T-cell (primary cell): ENCODE results near the gene PLAAT5. TPM values are rescaled to one million over a fixed set of nuclear protein-coding genes. Genes with fewer than 3 reads are reported as not detected.
"Not testable (repeated sequence)": the region's sequence is repeated elsewhere in the genome, so short reads cannot be mapped to it uniquely, and the experiment has no call there.

ENCODE experiments used
- ATAC-seq, 4 experiments: fragments of 200-7000 bp in 3 of 4; fragments of 150-1000 bp in 1 of 4; cut with Tn5 transposase; replicated peaks in 1 of 4; 1 replicate in 3 of 4; 2 replicates in 1 of 4; pipeline ENCODE4 v1.10.0; 2021; ENCODE audit warnings: moderate library complexity in 3 of 4, mild to moderate bottlenecking in 2 of 4, moderate number of reproducible peaks in 1 of 4
- CTCF ChIA-PET, 2 donors: fragments of 300-600 bp; sonication (Branson Sonifier 250); formaldehyde crosslinking; loops; one replicate each; lab custom pipeline; 2022; ENCODE audit warnings: antibody characterized with exemption in 2 of 2; lab: Charles Lee
- POLR2A ChIA-PET, 2 donors: fragments of 300-600 bp; sonication (Branson Sonifier 250); formaldehyde crosslinking; loops; one replicate each; lab custom pipeline; 2022; ENCODE audit warnings: antibody characterized with exemption in 2 of 2; lab: Charles Lee
- DNase-seq, 35 experiments: peaks; one replicate each; pipeline versions ENCODE4 v3.0.0 to v3.0.0-alpha.2; 2013 to 2023
- H3K27ac ChIP-seq: one replicate; pipeline ENCODE4 v1.5.1; 2013; ENCODE audit warnings: low read length
- H3K27me3 ChIP-seq, 2 experiments: replicated peaks in 1 of 2; 1 replicate in 1 of 2; 2 replicates in 1 of 2; pipeline versions ENCODE4 v1.6.1 to v1.7.0; 2013; ENCODE audit warnings: low read length in 1 of 2, mixed read lengths in 1 of 2; ENCODE audit not compliant: control insufficient read depth in 2 of 2, insufficient read depth in 2 of 2; ENCODE audit errors: extremely low read depth in 1 of 2
- H3K36me3 ChIP-seq, 2 donors: 1 replicate in 1 of 2; 2 replicates in 1 of 2; pipeline versions ENCODE4 v1.6.1 to v1.7.0; 2013; ENCODE audit warnings: low read length in 1 of 2; ENCODE audit not compliant: control insufficient read depth in 2 of 2, insufficient read depth in 1 of 2; ENCODE audit errors: extremely low read depth in 1 of 2
- H3K4me1 ChIP-seq, 2 experiments: 1 replicate in 1 of 2; 2 replicates in 1 of 2; pipeline versions ENCODE4 v1.6.1 to v1.7.0; 2013; ENCODE audit warnings: low read length in 2 of 2, mixed read lengths in 1 of 2; ENCODE audit not compliant: insufficient read depth in 2 of 2, control insufficient read depth in 1 of 2; ENCODE audit errors: extremely low read depth in 1 of 2
- H3K4me3 ChIP-seq, 2 donors: 1 replicate in 1 of 2; 2 replicates in 1 of 2; pipeline versions ENCODE4 v1.5.1 to v1.7.0; 2013; ENCODE audit warnings: mild to moderate bottlenecking in 2 of 2, low read length in 1 of 2, moderate library complexity in 1 of 2; ENCODE audit not compliant: control insufficient read depth in 1 of 2; ENCODE audit errors: extremely low read depth in 1 of 2
- H3K9me3 ChIP-seq: 2 replicates; pipeline ENCODE4 v1.7.0; 2013
- H3K27ac Mint-ChIP-seq, 2 donors: one replicate each; pipeline ENCODE4 v1.8.0; 2020 to 2021; ENCODE audit warnings: mild to moderate bottlenecking in 2 of 2, mixed read lengths in 2 of 2
- H3K27me3 Mint-ChIP-seq, 2 donors: one replicate each; pipeline ENCODE4 v1.8.0; 2021 to 2022; ENCODE audit warnings: mixed read lengths in 2 of 2
- H3K36me3 Mint-ChIP-seq: one replicate; pipeline ENCODE4 v1.8.0; 2021; ENCODE audit warnings: mixed read lengths
- H3K4me1 Mint-ChIP-seq, 3 donors: one replicate each; pipeline ENCODE4 v1.8.0; 2020 to 2022; ENCODE audit warnings: mixed read lengths in 3 of 3, mild to moderate bottlenecking in 1 of 3
- H3K4me3 Mint-ChIP-seq, 3 donors: one replicate each; pipeline ENCODE4 v1.8.0; 2020 to 2022; ENCODE audit warnings: mild to moderate bottlenecking in 3 of 3, mixed read lengths in 3 of 3, moderate library complexity in 3 of 3
- H3K9me3 Mint-ChIP-seq, 3 donors: one replicate each; pipeline ENCODE4 v1.8.0; 2020 to 2022; ENCODE audit warnings: mixed read lengths in 3 of 3
- WGBS: methylation state at CpG from one replicate; pipeline ENCODE4 v1.1.5; 2013; ENCODE audit warnings: missing lambda C conversion rate; ENCODE audit not compliant: insufficient coverage; 5-methylcytosine and 5-hydroxymethylcytosine counted together
- total RNA-seq, 35 experiments: library from RNA in 6 of 35; stranded (reverse) in 6 of 35; fragments of 120-200 nt in 1 of 35; gene quantifications; one replicate each; pipeline versions ENCODE4 v1.2.1 to v1.2.4 and lab custom pipeline; 2013 to 2026

PLAAT5 gene
- total RNA-seq, 5 donors from 2014 or later (not counting 1 experiment from before 2014, with no cell fraction given) = 0.16 to 0.32 (median 0.23) TPM; not detected in 2

DNA sequence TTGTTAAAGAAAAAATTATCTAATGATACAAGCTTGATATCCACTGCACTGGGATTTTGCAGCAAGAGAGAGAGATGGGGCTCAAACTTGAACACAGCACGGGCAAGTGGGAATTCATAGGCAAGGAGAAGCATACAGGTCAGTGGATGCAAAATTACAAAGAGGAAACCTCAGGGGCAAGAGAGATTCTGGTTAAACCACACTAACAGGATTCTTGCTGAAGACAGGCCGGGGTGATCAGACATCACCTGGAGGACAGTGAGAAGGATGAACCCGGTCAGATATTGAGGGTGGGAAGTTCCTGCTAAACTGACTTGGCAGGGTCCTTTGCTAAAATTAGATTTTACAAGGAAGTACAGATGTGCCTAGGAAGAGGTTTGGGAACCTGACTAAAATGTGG is 43.1 kb upstream of the PLAAT5 start:
- no peaks in the 10 kb centered on the region for H3K9me3 ChIP-seq
- H3K27ac ChIP-seq = peak overlapping the region; percentile 92
- peaks cover 52 to 84% of the 10 kb centered on the region in 2 experiments for H3K4me1 ChIP-seq
- H3K27me3 ChIP-seq = no peaks in the 10 kb centered on the region
- Mint-ChIP-seq H3K36me3 (peaks cover 3% of the 10 kb centered on the region), H3K9me3 (no peaks in the 10 kb centered on the region), H3K27me3 (no peaks in the 10 kb centered on the region), H3K27ac (peak overlapping the region; percentile 86 to 92), H3K4me3 (peak overlapping the region in 2 of 3 donors; percentile 13 to 42), H3K4me1 (peaks cover 79 to 92% (median 89%) of the 10 kb centered on the region in 3 donors)
- no peak for DNase-seq
- H3K4me3 ChIP-seq = no peak overlapping the region
- 49% methylated on average over 3 of the region's 3 CpGs for WGBS
- POLR2A ChIA-PET = no interaction called here
- ATAC-seq = no peak
- H3K36me3 ChIP-seq = peaks cover 0 to 2% of the 10 kb centered on the region in 2 donors
- CTCF ChIA-PET = no interaction called here

GRCh38 chr11:63532799-63533475 is 42.0 kb upstream of the PLAAT5 start:
- Mint-ChIP-seq H3K27ac (peak overlapping the region; percentile 86 to 92), H3K36me3 (no peaks in the 10 kb centered on the region)
- H3K4me3 ChIP-seq = no peak overlapping the region

GRCh38 chr11:63532117-63532516 is 41.1 kb upstream of the PLAAT5 start:
- Mint-ChIP-seq H3K4me1 (peaks cover 75 to 85% (median 82%) of the 10 kb centered on the region in 3 donors), H3K27me3 (no peaks in the 10 kb centered on the region), H3K27ac (peak overlapping the region; percentile 86 to 94), H3K4me3 (peak overlapping the region; percentile 42 to 65 (median 55)), H3K36me3 (no peaks in the 10 kb centered on the region), H3K9me3 (no peaks in the 10 kb centered on the region)
- peak in 1 of 4 experiments; percentile 17 for ATAC-seq
- Histone ChIP-seq H3K36me3 (no peaks in the 10 kb centered on the region), H3K27ac (peak overlapping the region; percentile 77), H3K4me1 (peaks cover 40 to 66% of the 10 kb centered on the region in 2 experiments), H3K27me3 (no peaks in the 10 kb centered on the region), H3K4me3 (no peak overlapping the region), H3K9me3 (no peaks in the 10 kb centered on the region)
- WGBS = no CpG with 5 or more reads among the region's 2 CpGs
- no peak for DNase-seq
- POLR2A ChIA-PET = interaction anchor here (0.9 to 1.2 kb wide), 2 partner anchors 21 to 35 kb away, joined by 3 to 4 read pairs; no protein-coding TSS in a partner anchor
- CTCF ChIA-PET = interaction anchor here in 1 of 2 donors (1.5 kb wide), 1 partner anchor 53 kb away, joined by 4 read pairs; no protein-coding TSS in a partner anchor

More at GRCh38 chr11:63532799-63533475, 42.0 kb upstream of the PLAAT5 start:
- ATAC-seq (no peak), DNase-seq (no peak)
- H3K36me3 ChIP-seq = no peaks in the 10 kb centered on the region
- ChIA-PET POLR2A (interaction anchor here (0.6 to 1.2 kb wide), 2 partner anchors 17 to 20 kb away, joined by 3 to 4 read pairs; no protein-coding TSS in a partner anchor), CTCF (interaction anchor here in 1 of 2 donors (1.5 kb wide), 1 partner anchor 54 kb away, joined by 4 read pairs; no protein-coding TSS in a partner anchor)
- H3K27me3 Mint-ChIP-seq = no peaks in the 10 kb centered on the region
- peaks cover 43 to 72% of the 10 kb centered on the region in 2 experiments for H3K4me1 ChIP-seq
- H3K4me1 Mint-ChIP-seq = peaks cover 73 to 87% (median 85%) of the 10 kb centered on the region in 3 donors
- no peaks in the 10 kb centered on the region for H3K9me3 Mint-ChIP-seq
- H3K9me3 ChIP-seq = no peaks in the 10 kb centered on the region
- 92% methylated on average over 4 of the region's 4 CpGs for WGBS
- no peaks in the 10 kb centered on the region for H3K27me3 ChIP-seq
- H3K27ac ChIP-seq = peak overlapping the region; percentile 92
- H3K4me3 Mint-ChIP-seq = peak overlapping the region in 2 of 3 donors; percentile 1 to 42

- CTCF ChIA-PET = interaction anchor here in 1 of 2 donors (0.5 to 1.5 kb wide), 2 partner anchors 8 to 52 kb away, joined by 4 read pairs; no protein-coding TSS in a partner anchor
- H3K27me3 Mint-ChIP-seq = not testable (repeated sequence)
Measured at GRCh38 chr11:63531074-63531792, 40.3 kb upstream of the PLAAT5 start.

GRCh38 chr11:63530021-63530420 is 39.1 kb upstream of the PLAAT5 start:
- H3K27ac Mint-ChIP-seq = peak overlapping the region; percentile 89 to 92
- H3K4me1 Mint-ChIP-seq = peaks cover 60 to 66% (median 64%) of the 10 kb centered on the region in 3 donors
- Histone ChIP-seq H3K4me1 (peaks cover 33 to 51% of the 10 kb centered on the region in 2 experiments), H3K4me3 (no peak overlapping the region), H3K27ac (peak overlapping the region; percentile 9), H3K27me3 (no peaks in the 10 kb centered on the region), H3K9me3 (no peaks in the 10 kb centered on the region), H3K36me3 (no peaks in the 10 kb centered on the region)
- H3K27me3 Mint-ChIP-seq = no peaks in the 10 kb centered on the region
- DNase-seq (no peak), ATAC-seq (no peak)
- WGBS = no CpG with 5 or more reads among the region's 2 CpGs
- CTCF ChIA-PET = interaction anchor here in 1 of 2 donors (0.6 to 1.4 kb wide), 3 partner anchors 12 to 91 kb away, joined by 3 to 4 read pairs (median 4); no protein-coding TSS in a partner anchor
- H3K36me3 Mint-ChIP-seq = no peaks in the 10 kb centered on the region
- no peaks in the 10 kb centered on the region for H3K9me3 Mint-ChIP-seq
- POLR2A ChIA-PET = interaction anchor here in 1 of 2 donors (0.7 kb wide), 1 partner anchor 980 kb away, joined by 3 read pairs; no protein-coding TSS in a partner anchor
- peak overlapping the region in 1 of 3 donors; percentile 40 for H3K4me3 Mint-ChIP-seq

More at GRCh38 chr11:63531074-63531792, 40.3 kb upstream of the PLAAT5 start:
- Mint-ChIP-seq H3K4me1 (peaks cover 72 to 78% (median 76%) of the 10 kb centered on the region in 3 donors), H3K27ac (peak overlapping the region; percentile 86 to 94), H3K4me3 (peak overlapping the region; percentile 42 to 72 (median 65))
- POLR2A ChIA-PET = interaction anchor here (0.9 to 1.2 kb wide), 2 partner anchors 22 to 35 kb away, joined by 3 to 4 read pairs; no protein-coding TSS in a partner anchor
- H3K4me3 ChIP-seq = peak overlapping the region in 1 of 2 donors; percentile 50
- H3K27ac ChIP-seq = peak overlapping the region; percentile 77
- not testable (repeated sequence) for H3K36me3 Mint-ChIP-seq, H3K9me3 ChIP-seq, H3K27me3 ChIP-seq, H3K9me3 Mint-ChIP-seq, H3K36me3 ChIP-seq
- ATAC-seq (peak; percentile 96 to 99 (median 98)), DNase-seq (peak in 33 of 35 experiments; percentile 37 to 87 (median 69))
- peaks cover 40 to 63% of the 10 kb centered on the region in 2 experiments for H3K4me1 ChIP-seq
- WGBS = no CpG with 5 or more reads among the region's 6 CpGs
